HPDE6-E6E7 (cell line): ENCODE measurements around the gene DYNLT2B.
"Not testable (repeated sequence)": the region's sequence is repeated elsewhere in the genome, so short reads cannot be mapped to it uniquely, and the experiment has no call there.

ENCODE experiments used
- DNase-seq: peaks from one replicate; pipeline ENCODE4 v3.0.0; 2011; ENCODE audit warnings: missing footprints; ENCODE audit errors: extremely low spot score

DYNLT2B gene

GRCh38 chr3:196326936-196327335, 8.9 kb upstream of the DYNLT2B start:
- no peak for DNase-seq

GRCh38 chr3:196323691-196324090, 5.7 kb upstream of the DYNLT2B start:
- no peak for DNase-seq

- DNase-seq = no peak
These were observed 5.0 kb upstream of the DYNLT2B start for GRCh38 chr3:196323016-196323415.

GRCh38 chr3:196321162-196321561, 3.1 kb upstream of the DYNLT2B start:
- DNase-seq = no peak

- peak; percentile 65 for DNase-seq
These were observed 2.1 kb upstream of the DYNLT2B start for GRCh38 chr3:196320137-196320536.

GRCh38 chr3:196316799-196317686, 997 bp downstream of the DYNLT2B start:
- DNase-seq = not testable (repeated sequence)

GRCh38 chr3:196315821-196316220, 2.2 kb downstream of the DYNLT2B start:
- no peak for DNase-seq

- DNase-seq = no peak
These were observed 3.4 kb downstream of the DYNLT2B start for GRCh38 chr3:196314597-196314996.

GRCh38 chr3:196314086-196314485, 4.0 kb downstream of the DYNLT2B start:
- not testable (repeated sequence) for DNase-seq

- not testable (repeated sequence) for DNase-seq
These were observed 15.1 kb downstream of the DYNLT2B start for GRCh38 chr3:196302960-196303359.

- DNase-seq = not testable (repeated sequence)
These were observed 15.5 kb downstream of the DYNLT2B start for GRCh38 chr3:196302551-196302950.

GRCh38 chr3:196298521-196298920, 19.5 kb downstream of the DYNLT2B start:
- no peak for DNase-seq

- DNase-seq = no peak
These were observed 25.6 kb downstream of the DYNLT2B start for GRCh38 chr3:196292286-196292923.

GRCh38 chr3:196288141-196288460, 29.9 kb downstream of the DYNLT2B start:
- DNase-seq = no peak

- peak; percentile 95 for DNase-seq
These were observed 30.4 kb downstream of the DYNLT2B start, which contains the start of gene PCYT1A for GRCh38 chr3:196287440-196288140. Gene PCYT1A (minus strand): TSS chr3:196287726. CDS start chr3:196270531, 17,195 bp downstream.

GRCh38 chr3:196287090-196287439, 31.0 kb downstream of the DYNLT2B start:
- DNase-seq = peak; percentile 17

- DNase-seq = no peak
These were observed 33.6 kb downstream of the DYNLT2B start for GRCh38 chr3:196284396-196284795.

GRCh38 chr3:196281962-196282361, 36.1 kb downstream of the DYNLT2B start:
- no peak for DNase-seq

GRCh38 chr3:196280689-196281440, 37.2 kb downstream of the DYNLT2B start:
- DNase-seq = no peak

GRCh38 chr3:196275126-196275525, 42.9 kb downstream of the DYNLT2B start:
- no peak for DNase-seq

GRCh38 chr3:196274585-196274984, 43.5 kb downstream of the DYNLT2B start:
- DNase-seq = peak; percentile 22

- DNase-seq = no peak
These were observed 44.4 kb downstream of the DYNLT2B start for GRCh38 chr3:196273655-196274054.
